ENCODE measurements around the gene SPRYD4.

GRCh38 chr12:56437430-56438176, 30.8 kb upstream of the SPRYD4 start:
- TF ChIP-seq CTCF (IDR thresholded peaks at IDR 0.05): no peak
- no peak for TF ChIP-seq POLR2A (IDR thresholded peaks at IDR 0.05)

All from tibial nerve (tissue), 3 donors.